Activated effector memory CD4-positive, alpha-beta T cell treated with anti-CD3 and anti-CD28 coated beads, Interleukin-2, amount 50 U/mL, for 16 hours (primary cell): ENCODE measurements around the gene PIK3CB.
"Not testable (repeated sequence)": the region's sequence is repeated elsewhere in the genome, so short reads cannot be mapped to it uniquely, and the experiment has no call there.

Experiments
- DNase-seq: peaks from one replicate; pipeline ENCODE4 v3.0.0-alpha.2; 2020

PIK3CB gene

GRCh38 chr3:138846262-138846791 is 11.6 kb upstream of the PIK3CB start:
- DNase-seq = no peak

- no peak for DNase-seq
These were observed 11.0 kb upstream of the PIK3CB start for GRCh38 chr3:138845771-138846173.

- DNase-seq = no peak
These were observed 10.5 kb upstream of the PIK3CB start for GRCh38 chr3:138845181-138845601.

- DNase-seq = no peak
These were observed 7.9 kb upstream of the PIK3CB start for GRCh38 chr3:138842483-138843188.

GRCh38 chr3:138838385-138838784 is 3.7 kb upstream of the PIK3CB start:
- not testable (repeated sequence) for DNase-seq

GRCh38 chr3:138835846-138836245 is 1.1 kb upstream of the PIK3CB start:
- not testable (repeated sequence) for DNase-seq

- DNase-seq = no peak
These were observed 649 bp upstream of the PIK3CB start for GRCh38 chr3:138835397-138835757.

GRCh38 chr3:138833899-138834595 is 681 bp downstream of the PIK3CB start:
- peak; percentile 85 for DNase-seq

GRCh38 chr3:138832473-138833057 is 2.2 kb downstream of the PIK3CB start:
- not testable (repeated sequence) for DNase-seq

GRCh38 chr3:138829886-138830510 is 4.7 kb downstream of the PIK3CB start:
- peak; percentile 25 for DNase-seq

GRCh38 chr3:138829097-138829496 is 5.6 kb downstream of the PIK3CB start:
- no peak for DNase-seq

- DNase-seq = peak; percentile 17
These were observed 7.5 kb downstream of the PIK3CB start for GRCh38 chr3:138827222-138827621.

- DNase-seq = peak; percentile 1
These were observed 9.4 kb downstream of the PIK3CB start for GRCh38 chr3:138825336-138825735.

GRCh38 chr3:138824114-138824506 is 10.6 kb downstream of the PIK3CB start:
- no peak for DNase-seq

- not testable (repeated sequence) for DNase-seq
These were observed 14.3 kb downstream of the PIK3CB start for GRCh38 chr3:138820379-138820778.

- no peak for DNase-seq
These were observed 16.4 kb downstream of the PIK3CB start for GRCh38 chr3:138818185-138818860.

GRCh38 chr3:138817695-138818094 is 17.0 kb downstream of the PIK3CB start:
- DNase-seq = no peak

GRCh38 chr3:138812806-138813205 is 21.9 kb downstream of the PIK3CB start:
- no peak for DNase-seq

GRCh38 chr3:138809500-138810256 is 25.1 kb downstream of the PIK3CB start:
- DNase-seq = no peak

- no peak for DNase-seq
These were observed 28.2 kb downstream of the PIK3CB start for GRCh38 chr3:138806376-138807080.

- DNase-seq = no peak
These were observed 31.6 kb downstream of the PIK3CB start for GRCh38 chr3:138803006-138803653.
